Testis (tissue), 3 donors: ENCODE results near the gene SLX9. TPM values are rescaled to one million over a fixed set of nuclear protein-coding genes. Genes with fewer than 3 reads are reported as not detected.

Experiments used
- DNase-seq: peaks from one replicate; pipeline ENCODE4 v3.0.0-alpha.2; 2019
- H3K27ac ChIP-seq, 2 donors: fragments of 200-600 bp; sonication (generic); one replicate each; pipeline ENCODE4 v1.5.1; 2019
- H3K27me3 ChIP-seq: fragments of 200-600 bp; sonication (generic); one replicate; pipeline ENCODE4 v1.5.1; 2019
- H3K36me3 ChIP-seq: fragments of 200-600 bp; sonication (generic); one replicate; pipeline ENCODE4 v1.5.1; 2017; ENCODE audit warnings: low read depth; ENCODE audit errors: missing control alignments
- H3K4me1 ChIP-seq: fragments of 200-600 bp; sonication (generic); one replicate; pipeline ENCODE4 v1.5.1; 2019
- H3K4me3 ChIP-seq, 2 donors: fragments of 200-600 bp; sonication (generic); one replicate each; pipeline ENCODE4 v1.5.1; 2017 to 2019
- H3K9me3 ChIP-seq: fragments of 200-600 bp; sonication (generic); one replicate; pipeline ENCODE4 v1.5.1; 2017
- CTCF ChIP-seq, 3 experiments: fragments of 450-650 bp in 2 of 3; fragments of 200-600 bp in 1 of 3; sonication (generic) in 1 of 3; IDR thresholded peaks; one replicate each; pipeline ENCODE4 v1.5.1; 2016 to 2019; ENCODE audit warnings: antibody characterized with exemption in 3 of 3, mild to moderate bottlenecking in 2 of 3, moderate library complexity in 1 of 3
- POLR2A ChIP-seq: fragments of 450-650 bp; IDR thresholded peaks from one replicate; pipeline ENCODE4 v1.6.1; 2017; ENCODE audit warnings: antibody characterized with exemption, mild to moderate bottlenecking, moderate library complexity
- WGBS, 2 donors: methylation state at CpG; one replicate each; pipeline ENCODE4 v1.1.5; 2018; 5-methylcytosine and 5-hydroxymethylcytosine counted together
- intact Hi-C: fragments of 100-400 bp; cut with DNase I; formaldehyde crosslinking; loops from one replicate; pipeline ENCODE4 v1.15.1; 2023; ENCODE audit warnings: low total_unique reads
- polyA plus RNA-seq: library from polyadenylated mRNA; stranded (reverse); fragments of 350-450 nt; fragmentation: Illumina TruSeq; extraction: RNeasy Lipid Tissue Mini Kit (QIAGEN cat#74804); gene quantifications from one replicate; pipeline ENCODE4 v1.2.3, GENCODE V29; 2014; ENCODE audit warnings: low read depth, low replicate concordance; ENCODE audit not compliant: insufficient read depth
- total RNA-seq, 2 donors: library from RNA; depleted of rRNA; stranded (reverse); fragments of >200 nt; gene quantifications; one replicate each; pipeline ENCODE4 v1.2.3, GENCODE V29; 2016

Gene SLX9
- total and polyA plus RNA-seq, 3 donors from 2014 or later = 30.8 to 46.2 (median 31.9) TPM

GRCh38 chr21:44944596-44944995 lies 4.8 kb downstream of the SLX9 start:
- Histone ChIP-seq H3K27me3 (no peaks in the 10 kb centered on the region), H3K4me3 (no peak overlapping the region), H3K36me3 (no peaks in the 10 kb centered on the region), H3K4me1 (peaks cover 11% of the 10 kb centered on the region), H3K9me3 (no peaks in the 10 kb centered on the region), H3K27ac (no peak overlapping the region)
- intact Hi-C loops = no loop called here
- no peak for DNase-seq
- TF ChIP-seq POLR2A (no peak), CTCF (IDR thresholded peaks at IDR 0.05) (no peak)
- whole genome bisulfite sequencing, 2 donors = 89 to 91% methylated on average over 9 to 10 of the region's 10 CpGs

- DNase-seq = no peak
- WGBS, 2 donors = 85 to 88% methylated on average over 16 to 25 of the region's 25 CpGs
- Histone ChIP-seq H3K27me3 (no peaks in the 10 kb centered on the region), H3K4me3 (no peak overlapping the region), H3K9me3 (no peaks in the 10 kb centered on the region), H3K36me3 (no peaks in the 10 kb centered on the region), H3K4me1 (peaks cover under 1% of the 10 kb centered on the region), H3K27ac (no peak overlapping the region)
- TF ChIP-seq CTCF (IDR thresholded peaks at IDR 0.05) (no peak), POLR2A (no peak)
- intact Hi-C loops = loop anchor here (5.0 kb wide), 1 partner anchor 191 kb away; no protein-coding TSS in a partner anchor
These were observed 6.6 kb downstream of the SLX9 start for GRCh38 chr21:44946254-44947041.

- TF ChIP-seq POLR2A (no peak), CTCF (IDR thresholded peaks at IDR 0.05) (no peak)
- Histone ChIP-seq H3K9me3 (no peaks in the 10 kb centered on the region), H3K27me3 (no peaks in the 10 kb centered on the region), H3K27ac (no peak overlapping the region), H3K36me3 (no peaks in the 10 kb centered on the region), H3K4me3 (no peak overlapping the region), H3K4me1 (no peaks in the 10 kb centered on the region)
- WGBS, 2 donors = 89 to 90% methylated on average over 17 to 22 of the region's 22 CpGs
- intact Hi-C loops = loop anchor here (5.0 kb wide), 1 partner anchor 190 kb away; no protein-coding TSS in a partner anchor
- no peak for DNase-seq
These were observed 7.5 kb downstream of the SLX9 start for GRCh38 chr21:44947111-44947929.

DNA sequence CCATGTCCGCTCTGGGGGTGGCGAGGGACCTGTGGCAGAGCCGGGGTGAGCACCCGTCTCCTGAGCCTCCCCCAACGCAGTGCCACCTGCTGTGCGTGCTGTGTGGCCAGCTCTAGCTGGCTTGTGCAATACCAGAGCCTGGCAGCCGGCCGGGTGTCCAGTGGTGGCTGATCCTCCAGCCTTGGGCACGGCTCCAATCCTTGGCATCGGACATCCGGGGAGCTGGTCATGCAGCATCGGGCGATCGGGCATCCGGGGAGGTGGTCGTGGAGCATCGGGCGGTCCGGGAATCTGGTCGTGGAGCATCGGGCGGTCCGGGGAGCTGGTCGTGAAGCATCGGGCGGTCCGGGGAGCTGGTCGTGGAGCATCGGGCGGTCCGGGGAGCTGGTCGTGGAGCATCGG lies 8.1 kb downstream of the SLX9 start:
- no peak for TF ChIP-seq POLR2A
- H3K4me1 ChIP-seq = no peaks in the 10 kb centered on the region
- DNase-seq = no peak
- no peaks in the 10 kb centered on the region for H3K36me3 ChIP-seq
- no peaks in the 10 kb centered on the region for H3K9me3 ChIP-seq
- 90 to 95% methylated on average over 23 to 32 of the region's 33 CpGs for WGBS, 2 donors
- no peak overlapping the region for H3K27ac ChIP-seq
- H3K4me3 ChIP-seq = no peak overlapping the region
- no peaks in the 10 kb centered on the region for H3K27me3 ChIP-seq
- intact Hi-C loops = loop anchor here (5.0 kb wide), 1 partner anchor 189 kb away; no protein-coding TSS in a partner anchor
